Endothelial cell of umbilical vein (primary cell): ENCODE data around the gene OPRM1. TPM values are rescaled to one million over a fixed set of nuclear protein-coding genes. Genes with fewer than 3 reads are reported as not detected.

ENCODE experiments used
- BruUV-seq: library from RNA; stranded (reverse); fragments of 400-500 nt; replicated peaks from 2 replicates; lab custom pipeline; 2021; lab: Mats Ljungman, UMichigan
- CTCF ChIA-PET: fragments of 300-600, 350-600 bp; sonication (Branson Sonifier 250); formaldehyde crosslinking; loops from one replicate; lab custom pipeline; 2021; ENCODE audit warnings: antibody characterized with exemption, inconsistent platforms; lab: Charles Lee
- POLR2A ChIA-PET: fragments of 300-600, 350-600 bp; sonication (Branson Sonifier 250); formaldehyde crosslinking; loops from one replicate; lab custom pipeline; 2021; ENCODE audit warnings: antibody characterized with exemption, inconsistent platforms; lab: Charles Lee
- DNase-seq: peaks from one replicate; pipeline ENCODE4 v3.0.0-alpha.2; 2011; ENCODE audit warnings: low read depth, low spot score
- FAIRE-seq: peaks from 2 replicates; lab custom pipeline; 2011; peaks lifted over from hg19 to GRCh38; lab: Jason Lieb, UNC
- H2AFZ ChIP-seq: 2 replicates; pipeline ENCODE4 v1.6.0; 2012; ENCODE audit warnings: low read depth, low read length, control low read depth, inconsistent platforms
- H3K27ac ChIP-seq: 2 replicates; pipeline ENCODE4 v1.5.1; 2011; ENCODE audit warnings: low read depth, mild to moderate bottlenecking, control low read depth, low read length, moderate library complexity; ENCODE audit not compliant: insufficient read depth
- H3K27me3 ChIP-seq, 2 experiments: 2 replicates each; pipeline versions ENCODE4 v1.6.0 to v1.6.1; 2011; ENCODE audit warnings: low read length in 2 of 2, mixed read lengths in 1 of 2; ENCODE audit not compliant: control insufficient read depth in 2 of 2, insufficient read depth in 2 of 2
- H3K36me3 ChIP-seq, 2 experiments: 2 replicates in 1 of 2; 3 replicates in 1 of 2; pipeline ENCODE4 v1.5.1; 2011; ENCODE audit warnings: low read length in 2 of 2, mild to moderate bottlenecking in 1 of 2, moderate library complexity in 1 of 2; ENCODE audit not compliant: control insufficient read depth in 2 of 2, insufficient read depth in 2 of 2; ENCODE audit errors: extremely low read depth in 1 of 2
- H3K4me1 ChIP-seq: 3 replicates; pipeline ENCODE4 v1.5.1; 2011; ENCODE audit warnings: mild to moderate bottlenecking, low read length; ENCODE audit not compliant: control insufficient read depth, insufficient read depth; ENCODE audit errors: extremely low read depth
- H3K4me2 ChIP-seq: 2 replicates; pipeline ENCODE4 v1.6.1; 2011; ENCODE audit warnings: low read length, control low read depth, mixed read lengths; ENCODE audit not compliant: insufficient read depth
- H3K4me3 ChIP-seq, 3 experiments: fragments of 200-600 bp in 1 of 3; sonication (generic), shearing (Covaris generic) in 1 of 3; replicated peaks in 1 of 3; 2 replicates each; pipeline ENCODE4 v1.5.1; 2011 to 2016; ENCODE audit warnings: control low read depth in 3 of 3, low read length in 3 of 3, mild to moderate bottlenecking in 2 of 3, inconsistent platforms in 1 of 3, low read depth in 1 of 3, moderate library complexity in 1 of 3; ENCODE audit not compliant: insufficient read depth in 1 of 3
- H3K79me2 ChIP-seq: 2 replicates; pipeline ENCODE4 v1.6.0; 2012; ENCODE audit warnings: low read length, inconsistent platforms; ENCODE audit not compliant: control insufficient read depth, insufficient read depth
- H3K9ac ChIP-seq: replicated peaks from 2 replicates; pipeline ENCODE3; 2011; ENCODE audit warnings: low read length, control low read depth; ENCODE audit not compliant: insufficient read depth; ENCODE audit errors: extremely low read depth
- H3K9me1 ChIP-seq: replicated peaks from 3 replicates; pipeline ENCODE4 v1.6.0; 2011; ENCODE audit warnings: mild to moderate bottlenecking, low read length; ENCODE audit not compliant: control insufficient read depth, insufficient read depth; ENCODE audit errors: extremely low read depth
- H3K9me3 ChIP-seq: replicated peaks from 2 replicates; pipeline ENCODE4 v1.5.1; 2012; ENCODE audit warnings: low read length, inconsistent platforms; ENCODE audit not compliant: control insufficient read depth, insufficient read depth
- H4K20me1 ChIP-seq: replicated peaks from 2 replicates; pipeline ENCODE3; 2011; ENCODE audit warnings: mild to moderate bottlenecking, low read length; ENCODE audit not compliant: control insufficient read depth, insufficient read depth; ENCODE audit errors: extremely low read depth
- CTCF ChIP-seq, 2 donors: IDR thresholded peaks; 1 replicate in 1 of 2; 2 replicates in 1 of 2; pipeline ENCODE4 v1.5.1; 2011; ENCODE audit warnings: low read length in 2 of 2, mild to moderate bottlenecking in 2 of 2, moderate library complexity in 2 of 2, control low read depth in 1 of 2, inconsistent platforms in 1 of 2, low read depth in 1 of 2; ENCODE audit not compliant: insufficient read depth in 1 of 2; ENCODE audit errors: extremely low read depth in 1 of 2
- EZH2 ChIP-seq: IDR thresholded peaks from 2 replicates; pipeline ENCODE4 v1.6.1; 2012; ENCODE audit warnings: borderline replicate concordance, low read depth, mild to moderate bottlenecking, moderate library complexity, low read length, inconsistent platforms; ENCODE audit not compliant: severe bottlenecking
- JUN ChIP-seq: IDR thresholded peaks from 2 replicates; pipeline ENCODE4 v1.6.1; 2011; ENCODE audit warnings: borderline replicate concordance, low read depth; ENCODE audit not compliant: insufficient read length, insufficient read depth
- MYC ChIP-seq: IDR thresholded peaks from one replicate; pipeline ENCODE4 v1.6.1; 2011; ENCODE audit warnings: mild to moderate bottlenecking, low read depth, low read length
- POLR2A ChIP-seq: IDR thresholded peaks from 2 replicates; pipeline ENCODE4 v1.6.1; 2012; ENCODE audit warnings: low read depth, mild to moderate bottlenecking, control low read depth, low read length
- POLR2AphosphoS5 ChIP-seq: IDR thresholded peaks from 2 replicates; pipeline ENCODE4 v1.6.1; 2012; ENCODE audit warnings: low read depth, mild to moderate bottlenecking, control low read depth, low read length, moderate library complexity; ENCODE audit not compliant: insufficient read depth
- dilution Hi-C: fragments of 300-500 bp; cut with MboI; formaldehyde crosslinking; loops from one replicate; pipeline ENCODE4 v1.15.0; 2019; ENCODE audit warnings: low sequenced_read_pairs; ENCODE audit not compliant: extremely low pct_ligation_motif_present
- intact Hi-C: fragments of 100-400 bp; cut with micrococcal nuclease; formaldehyde crosslinking; loops from one replicate; pipeline ENCODE4 v1.10.0; 2022
- polyA plus RNA-seq, 4 experiments: library from polyadenylated mRNA; depleted of rRNA in 3 of 4; stranded (reverse) in 3 of 4; unstranded in 1 of 4; fragments of >200 nt; gene quantifications; 2 replicates each; pipeline versions ENCODE4 v1.2.1 to v1.2.3, GENCODE V29; 2011 to 2012; ENCODE audit warnings: missing spikeins in 1 of 4
- total RNA-seq: library from RNA; stranded (reverse); gene quantifications from 2 replicates; pipeline ENCODE4 v1.2.3, GENCODE V29; 2021

Gene OPRM1
- total and polyA plus RNA-seq, 2 donors (not counting 3 experiments of a cell fraction or from before 2014, with no cell fraction given), result not detected

- Histone ChIP-seq H4K20me1 (no peaks in the 10 kb centered on the region), H3K79me2 (no peaks in the 10 kb centered on the region), H3K9me3 (no peaks in the 10 kb centered on the region), H3K27ac (no peak overlapping the region), H3K36me3 (no peaks in the 10 kb centered on the region), H3K4me2 (no peak overlapping the region), H3K4me1 (no peaks in the 10 kb centered on the region), H3K27me3 (no peaks in the 10 kb centered on the region), H3K9me1 (no peaks in the 10 kb centered on the region), H3K4me3 (no peak overlapping the region), H3K9ac (no peak overlapping the region), H2AFZ (no peak overlapping the region)
- intact Hi-C loops, result loop anchor here (2.0 to 10.0 kb wide), 2 partner anchors 576 to 1018 kb away; partner anchors contain the start of gene SCAF8
- ChIA-PET POLR2A (no interaction called here), CTCF (interaction anchor here (1.4 to 6.8 kb wide), 6 partner anchors 9 to 518 kb away, joined by 3 to 53 read pairs (median 22); no protein-coding TSS in a partner anchor)
- DNase-seq, result peak; percentile 46
- TF ChIP-seq POLR2A (no peak), CTCF (IDR thresholded peaks at IDR 0.05; ENCODE audit: extremely low read depth in 1 of 2, insufficient read depth in 1 of 2, low read depth in 1 of 2, low read length in 2 of 2) (peak; percentile 68 to 81)
- dilution Hi-C loops, result no loop called here
- BruUV-seq, result no TSS peak
- peak; percentile 50 for FAIRE-seq
Measured at GRCh38 chr6:154156135-154156896, 117.3 kb downstream of the OPRM1 start.

GRCh38 chr6:154157082-154157481, 118.0 kb downstream of the OPRM1 start:
- no peak overlapping the region for H3K4me3 ChIP-seq
- no peak overlapping the region for H3K4me2 ChIP-seq
- dilution Hi-C loops, result no loop called here

More at GRCh38 chr6:154157082-154157481, 118.0 kb downstream of the OPRM1 start:
- H3K9me3 ChIP-seq, result no peaks in the 10 kb centered on the region
- FAIRE-seq (no peak), DNase-seq (no peak)
- no peaks in the 10 kb centered on the region for H3K9me1 ChIP-seq
- CTCF ChIA-PET, result interaction anchor here (1.4 to 2.1 kb wide), 2 partner anchors 120 to 251 kb away, joined by 3 to 17 read pairs; no protein-coding TSS in a partner anchor
- H3K27ac ChIP-seq, result no peak overlapping the region
- TF ChIP-seq JUN (no peak), MYC (no peak), EZH2 (no peak), POLR2AphosphoS5 (no peak), CTCF (IDR thresholded peaks at IDR 0.05; ENCODE audit: extremely low read depth in 1 of 2, insufficient read depth in 1 of 2, low read depth in 1 of 2, low read length in 2 of 2) (no peak)
- no peaks in the 10 kb centered on the region for H3K79me2 ChIP-seq
- H3K9ac ChIP-seq, result no peak overlapping the region
- POLR2A ChIA-PET, result no interaction called here
- intact Hi-C loops, result loop anchor here (2.0 to 10.0 kb wide), 2 partner anchors 576 to 1018 kb away; partner anchors contain the start of gene SCAF8
- BruUV-seq, result no TSS peak
- no peaks in the 10 kb centered on the region for H3K27me3 ChIP-seq
- no peaks in the 10 kb centered on the region for H4K20me1 ChIP-seq
- no peak overlapping the region for H2AFZ ChIP-seq
- H3K36me3 ChIP-seq, result no peaks in the 10 kb centered on the region
- no peaks in the 10 kb centered on the region for H3K4me1 ChIP-seq
